GM13977 (cell line): Measurements from ENCODE around the gene GFI1B.

Experiments used
- DNase-seq: peaks from one replicate; pipeline ENCODE4 v3.0.0; 2012; ENCODE audit warnings: low spot score
- in situ Hi-C: fragments of 300-500 bp; cut with MboI; formaldehyde crosslinking; loops from one replicate; pipeline ENCODE4 v1.12.0; 2022; ENCODE audit warnings: low sequenced_read_pairs, low pct_unique_long_range_greater_than_20kb, mixed read lengths, inconsistent platforms; ENCODE audit not compliant: unreplicated experiment
- TF ChIP-seq, protein P1 (sequence below): IDR thresholded peaks from 2 replicates; pipeline ENCODE4 v1.5.1; 2012; ENCODE audit warnings: mild to moderate bottlenecking, control low read depth; ENCODE audit not compliant: insufficient read depth; ENCODE audit errors: extremely low read depth, missing control alignments

The GFI1B gene

DNA sequence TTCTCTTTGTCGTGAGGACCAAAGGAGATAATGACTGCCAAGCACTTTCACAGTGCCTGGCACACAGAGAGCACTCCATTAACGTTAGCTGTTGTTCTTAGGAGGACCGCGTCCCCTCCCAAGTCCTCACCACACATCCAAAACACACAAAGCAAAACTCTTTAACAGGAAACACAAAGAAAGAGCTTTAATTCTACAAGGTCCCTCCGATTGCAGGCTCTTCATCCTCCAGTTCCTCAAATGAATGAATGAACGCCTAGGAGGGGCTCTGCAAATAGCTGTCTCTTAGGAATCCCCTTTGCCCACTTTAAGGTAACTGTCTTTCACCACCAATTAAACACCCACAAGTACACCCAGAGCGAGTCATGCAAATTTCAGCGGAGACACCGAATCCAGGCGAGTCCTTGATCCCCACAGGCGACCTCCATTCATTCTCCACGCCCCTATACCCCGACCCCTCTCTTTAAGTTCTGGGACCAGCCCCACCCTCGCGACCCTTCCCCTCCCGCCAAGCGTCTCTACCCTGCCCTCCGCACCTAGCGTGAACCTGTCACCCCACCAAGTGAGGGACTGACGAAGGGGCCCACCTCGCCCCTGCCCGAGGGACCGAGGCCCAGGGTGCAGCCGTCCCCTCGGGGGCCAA is 34.7 kb upstream of the GFI1B start:
- DNase-seq, result peak; percentile 30
- TF ChIP-seq, protein P1, sequence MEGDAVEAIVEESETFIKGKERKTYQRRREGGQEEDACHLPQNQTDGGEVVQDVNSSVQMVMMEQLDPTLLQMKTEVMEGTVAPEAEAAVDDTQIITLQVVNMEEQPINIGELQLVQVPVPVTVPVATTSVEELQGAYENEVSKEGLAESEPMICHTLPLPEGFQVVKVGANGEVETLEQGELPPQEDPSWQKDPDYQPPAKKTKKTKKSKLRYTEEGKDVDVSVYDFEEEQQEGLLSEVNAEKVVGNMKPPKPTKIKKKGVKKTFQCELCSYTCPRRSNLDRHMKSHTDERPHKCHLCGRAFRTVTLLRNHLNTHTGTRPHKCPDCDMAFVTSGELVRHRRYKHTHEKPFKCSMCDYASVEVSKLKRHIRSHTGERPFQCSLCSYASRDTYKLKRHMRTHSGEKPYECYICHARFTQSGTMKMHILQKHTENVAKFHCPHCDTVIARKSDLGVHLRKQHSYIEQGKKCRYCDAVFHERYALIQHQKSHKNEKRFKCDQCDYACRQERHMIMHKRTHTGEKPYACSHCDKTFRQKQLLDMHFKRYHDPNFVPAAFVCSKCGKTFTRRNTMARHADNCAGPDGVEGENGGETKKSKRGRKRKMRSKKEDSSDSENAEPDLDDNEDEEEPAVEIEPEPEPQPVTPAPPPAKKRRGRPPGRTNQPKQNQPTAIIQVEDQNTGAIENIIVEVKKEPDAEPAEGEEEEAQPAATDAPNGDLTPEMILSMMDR, result no peak
- in situ Hi-C loops, result no loop called here

GRCh38 chr9:132944294-132945185 is 34.0 kb upstream of the GFI1B start, which contains the start of gene TSC1:
TSS of gene TSC1 (minus strand) at chr9:132944616. CDS start at chr9:132928872, 15,744 bp downstream.
- DNase-seq, result peak; percentile 94
- in situ Hi-C loops, result no loop called here
- TF ChIP-seq, protein P1, result no peak

GRCh38 chr9:132945186-132946130 is 33.0 kb upstream of the GFI1B start:
- TF ChIP-seq, protein P1, result no peak
- in situ Hi-C loops, result no loop called here

DNA sequence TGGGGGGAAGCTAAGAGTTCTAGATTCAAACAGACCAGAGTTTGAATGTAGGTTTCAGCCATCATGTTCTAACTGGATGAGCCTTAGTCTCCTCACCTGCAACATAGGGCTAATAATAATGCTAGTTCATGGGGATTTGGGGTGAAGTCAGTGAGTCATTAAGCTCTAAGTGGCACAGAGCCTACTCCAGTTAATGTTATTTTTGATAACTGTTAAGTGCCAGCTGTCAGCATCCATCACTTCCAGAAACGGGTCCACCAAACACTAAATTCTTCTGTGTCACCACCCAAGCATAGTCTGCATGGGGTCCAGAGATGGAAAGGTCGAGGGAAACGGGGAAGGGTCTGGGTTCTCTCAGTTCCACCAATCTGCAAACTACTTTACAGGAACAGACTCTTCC is 32.3 kb upstream of the GFI1B start:
- TF ChIP-seq, protein P1, result no peak
- no peak for DNase-seq
- in situ Hi-C loops, result no loop called here

More at GRCh38 chr9:132945186-132946130, 33.0 kb upstream of the GFI1B start:
- no peak for DNase-seq

- TF ChIP-seq, protein P1, result no peak
- no peak for DNase-seq
- in situ Hi-C loops, result no loop called here
These were observed 31.7 kb upstream of the GFI1B start for GRCh38 chr9:132946631-132947295.
